Measurements from ENCODE around the gene AXDND1. TPM values are rescaled to one million over a fixed set of nuclear protein-coding genes. Genes with fewer than 3 reads are reported as not detected.
A peak's percentile ranks its signal among the peaks of the same experiment; 100 is the strongest.
"Not testable (repeated sequence)": the region's sequence is repeated elsewhere in the genome, so short reads cannot be mapped to it uniquely, and the experiment has no call there.

Gene AXDND1
- total RNA-seq = not detected

DNA sequence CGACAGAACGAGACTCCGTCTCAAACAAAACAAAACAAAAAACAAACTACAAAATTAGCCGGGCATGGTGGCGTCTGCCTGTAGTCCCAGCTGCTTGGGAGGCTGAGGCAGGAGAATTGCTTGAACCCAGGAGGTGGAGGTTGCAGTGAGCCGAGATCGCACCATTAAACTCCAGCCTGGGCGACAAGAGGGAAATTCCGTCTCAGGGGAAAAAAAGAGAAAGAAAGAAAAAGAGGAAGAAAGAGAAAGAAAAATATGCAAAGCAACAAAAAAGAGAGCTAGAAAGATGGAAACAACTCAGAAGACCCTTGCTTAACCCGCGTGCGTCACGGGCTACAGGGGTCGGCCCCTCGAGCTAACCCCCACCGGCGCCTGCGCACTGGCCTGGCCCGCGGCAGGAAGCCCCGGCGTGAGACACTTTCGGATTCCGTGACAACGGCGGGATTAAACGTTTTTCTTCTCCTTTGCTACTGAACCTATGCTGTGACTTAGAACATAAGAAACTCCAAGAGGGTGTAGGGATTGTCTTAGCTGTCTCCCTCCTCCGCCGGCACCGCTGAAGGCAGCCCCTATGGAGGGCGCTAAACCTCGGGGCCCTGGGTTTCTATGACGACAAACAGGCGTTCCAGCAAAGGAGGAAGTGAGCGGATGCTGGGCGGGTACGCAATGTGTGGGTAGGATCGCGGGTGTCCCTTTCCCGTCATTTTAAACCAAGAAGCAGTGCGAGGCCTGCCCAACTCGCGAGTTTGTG, at the start of gene AXDND1:
Gene AXDND1 (plus strand): TSS at position 630 of the 751 bp plus-strand sequence. CDS start 539 bp downstream, outside the sequence.
- peak; percentile 95 for ATAC-seq

DNA sequence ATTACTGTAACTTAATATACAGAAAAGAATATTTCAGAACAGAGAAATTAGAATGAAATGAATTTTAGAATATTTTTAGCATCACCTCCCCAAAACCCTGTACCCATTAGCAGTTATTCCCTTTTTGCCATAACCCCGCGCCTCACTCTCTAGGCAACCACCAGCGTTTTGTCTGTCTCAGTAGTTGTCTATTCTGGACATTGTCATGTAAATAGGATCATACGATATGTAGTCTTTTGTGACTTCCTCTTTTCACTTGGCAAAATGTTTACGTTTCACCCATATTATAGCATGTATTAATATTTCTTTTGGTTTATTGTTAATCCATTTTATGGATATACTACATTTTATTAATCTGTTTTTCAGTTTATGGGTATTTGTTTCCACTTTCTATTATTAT, 47.3 kb upstream of the AXDND1 start:
- no peak for ATAC-seq

- no peak for ATAC-seq
Measured at GRCh38 chr1:179321533-179322216, 44.1 kb upstream of the AXDND1 start.

DNA sequence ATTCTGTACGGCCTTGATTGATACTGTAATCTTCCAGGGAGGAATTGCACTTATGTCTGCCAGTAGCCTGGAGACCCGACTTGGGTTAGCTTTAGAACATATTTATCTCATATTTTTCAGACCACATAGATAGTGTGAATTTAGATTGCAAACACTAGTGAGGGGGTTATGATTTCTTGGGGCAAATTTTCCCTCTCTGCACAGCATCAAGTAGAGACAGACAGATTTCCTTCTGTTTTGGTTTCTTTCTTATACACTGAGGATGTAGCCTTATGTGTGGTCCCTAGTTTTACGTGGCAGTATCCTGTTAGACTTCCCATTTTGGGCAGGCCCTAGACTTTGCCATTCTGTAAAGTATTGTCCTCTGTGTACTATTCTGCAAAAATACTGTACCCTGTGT, 43.2 kb upstream of the AXDND1 start:
- no peak for ATAC-seq

DNA sequence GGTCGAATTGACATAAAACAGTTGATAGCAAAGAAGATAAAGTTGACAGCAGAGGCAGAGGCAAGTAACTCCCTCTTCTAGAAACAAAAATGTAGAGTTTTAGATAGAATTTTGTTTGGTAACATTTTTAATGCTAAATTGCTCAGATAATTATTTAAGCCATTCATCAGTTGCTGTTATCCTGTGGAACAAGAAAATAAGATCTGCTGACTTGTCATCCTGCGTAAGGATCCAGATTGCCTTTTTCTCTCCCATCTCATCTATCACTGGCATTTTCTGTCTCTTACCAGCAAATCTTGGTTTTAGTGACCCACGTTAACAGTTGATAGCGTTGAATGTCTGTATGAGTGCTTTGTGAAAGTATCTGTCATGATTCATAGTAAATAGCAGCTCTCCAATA, 42.3 kb upstream of the AXDND1 start:
- ATAC-seq = no peak

GRCh38 chr1:179325836-179326235, 39.9 kb upstream of the AXDND1 start:
- ATAC-seq = no peak

DNA sequence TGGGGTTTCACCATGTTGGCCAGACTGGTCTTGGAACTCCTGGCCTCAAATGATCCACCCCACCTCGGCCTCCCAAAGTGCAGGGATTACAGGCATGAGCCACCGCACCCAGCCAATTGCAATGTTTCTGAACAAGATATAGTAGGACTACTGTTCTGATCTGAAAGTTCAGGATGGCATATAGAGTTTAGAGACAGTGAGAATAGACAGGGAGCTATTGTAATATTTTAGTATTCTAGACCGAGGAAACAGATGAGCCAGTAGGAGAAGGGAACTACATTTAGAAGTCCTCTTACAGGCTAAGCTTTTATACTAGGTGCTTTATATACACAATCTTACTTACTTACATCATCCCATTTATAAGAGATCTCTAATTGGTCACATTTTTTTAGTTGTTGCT, 39.0 kb upstream of the AXDND1 start:
- ATAC-seq = no peak

GRCh38 chr1:179327196-179327595, 38.6 kb upstream of the AXDND1 start:
- ATAC-seq = no peak

DNA sequence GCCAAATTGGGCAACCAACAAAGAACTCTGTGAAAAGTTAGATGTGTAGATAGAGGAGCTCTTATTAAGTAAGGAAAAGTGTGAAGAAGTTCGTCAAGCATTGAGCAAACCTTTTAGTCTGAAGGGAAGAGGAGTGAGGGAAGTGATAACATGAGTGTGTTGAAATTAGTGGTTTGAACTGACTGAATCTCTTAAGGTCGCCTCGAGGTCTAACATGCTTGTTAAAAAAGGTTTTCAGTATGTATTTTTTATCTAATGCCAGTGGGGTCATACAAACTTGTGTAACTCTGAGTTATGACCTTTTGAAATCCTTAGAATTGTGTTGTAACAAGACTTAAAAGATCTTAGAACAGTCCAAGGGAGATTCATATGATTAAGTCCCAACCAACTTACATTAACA, 38.1 kb upstream of the AXDND1 start:
- ATAC-seq = no peak

DNA sequence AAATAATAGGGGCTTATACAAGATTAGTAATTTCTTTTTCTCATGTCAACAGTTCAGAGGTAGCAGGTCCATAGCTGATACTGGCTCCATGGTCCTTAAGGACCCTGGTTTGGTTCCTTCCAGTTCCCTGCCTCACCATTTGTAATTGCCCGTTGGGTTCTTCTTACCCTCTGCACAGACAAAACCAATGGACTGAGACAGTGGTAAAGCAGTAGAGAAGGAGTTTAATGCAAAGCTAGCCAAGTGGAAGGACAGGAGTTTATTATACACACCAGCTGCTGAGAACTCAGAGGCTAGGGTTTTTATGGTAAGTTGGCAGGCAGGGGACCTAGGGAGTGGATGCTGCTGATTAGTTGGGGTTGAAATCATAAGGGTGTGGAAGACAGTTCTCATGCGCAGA, 35.9 kb upstream of the AXDND1 start:
- no peak for ATAC-seq

GRCh38 chr1:179334440-179334839, 31.3 kb upstream of the AXDND1 start:
- no peak for ATAC-seq

- no peak for ATAC-seq
Measured at GRCh38 chr1:179337288-179337687, 28.5 kb upstream of the AXDND1 start.

GRCh38 chr1:179337942-179338560, 27.7 kb upstream of the AXDND1 start:
- ATAC-seq = no peak

DNA sequence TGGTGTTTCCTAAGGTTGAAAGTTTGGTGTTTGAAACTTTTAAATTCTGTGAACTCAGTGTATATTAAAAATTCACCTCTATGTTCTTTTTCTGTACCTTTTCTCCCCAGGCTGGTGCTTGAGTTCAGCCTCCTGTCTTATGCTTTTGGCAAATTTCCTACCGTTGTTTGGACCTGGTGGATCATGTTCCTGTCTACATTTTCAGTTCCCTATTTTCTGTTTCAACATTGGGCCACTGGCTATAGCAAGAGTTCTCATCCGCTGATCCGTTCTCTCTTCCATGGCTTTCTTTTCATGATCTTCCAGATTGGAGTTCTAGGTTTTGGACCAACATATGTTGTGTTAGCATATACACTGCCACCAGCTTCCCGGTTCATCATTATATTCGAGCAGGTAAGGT, 24.9 kb upstream of the AXDND1 start:
- no peak for ATAC-seq

DNA sequence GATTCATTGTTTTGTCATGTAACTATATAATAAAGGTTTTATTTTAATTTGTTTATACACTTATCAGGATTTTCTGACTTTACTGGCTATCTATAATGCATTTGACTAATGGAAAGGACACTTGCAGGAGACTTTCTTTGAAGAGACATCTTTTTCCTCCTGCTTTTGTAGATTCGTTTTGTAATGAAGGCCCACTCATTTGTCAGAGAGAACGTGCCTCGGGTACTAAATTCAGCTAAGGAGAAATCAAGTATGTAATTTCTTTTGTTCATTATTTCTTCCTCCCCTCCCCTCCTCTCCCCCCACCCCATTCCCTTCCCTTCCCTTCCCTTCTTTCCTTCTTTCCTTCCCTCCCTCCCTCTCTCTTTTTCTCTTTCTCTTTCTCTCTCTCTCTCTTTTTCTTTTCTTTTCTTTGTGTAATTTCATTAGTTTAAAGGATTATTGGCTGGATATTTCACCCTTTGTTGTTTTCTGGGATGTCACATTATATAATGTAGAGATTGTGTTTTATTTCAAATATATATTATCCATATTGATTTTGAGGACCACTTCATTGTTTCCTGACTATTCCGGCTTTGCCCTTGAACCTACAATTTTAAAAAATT, 23.7 kb upstream of the AXDND1 start:
- no peak for ATAC-seq

- no peak for ATAC-seq
Measured at GRCh38 chr1:179342740-179343404, 22.9 kb upstream of the AXDND1 start.

GRCh38 chr1:179351281-179351680, 14.5 kb upstream of the AXDND1 start:
- no peak for ATAC-seq

GRCh38 chr1:179352236-179352635, 13.5 kb upstream of the AXDND1 start:
- ATAC-seq = no peak

DNA sequence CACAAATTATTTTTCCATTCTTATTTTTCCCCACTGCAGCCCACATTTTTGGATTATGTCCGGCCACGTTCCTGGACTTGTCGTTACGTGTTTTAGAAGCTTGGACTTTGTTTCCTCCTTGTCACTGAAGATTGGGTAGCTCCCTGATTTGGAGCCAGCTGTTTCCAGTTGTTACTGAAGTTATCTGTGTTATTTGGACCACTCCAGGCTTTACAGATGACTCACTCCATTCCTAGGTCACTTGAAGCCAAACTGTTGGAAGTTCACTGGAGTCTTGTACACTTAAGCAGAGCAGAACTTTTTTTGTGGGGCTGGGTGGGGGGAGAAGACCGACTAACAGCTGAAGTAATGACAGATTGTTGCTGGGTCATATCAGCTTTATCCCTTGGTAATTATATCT, 12.2 kb upstream of the AXDND1 start:
- no peak for ATAC-seq

DNA sequence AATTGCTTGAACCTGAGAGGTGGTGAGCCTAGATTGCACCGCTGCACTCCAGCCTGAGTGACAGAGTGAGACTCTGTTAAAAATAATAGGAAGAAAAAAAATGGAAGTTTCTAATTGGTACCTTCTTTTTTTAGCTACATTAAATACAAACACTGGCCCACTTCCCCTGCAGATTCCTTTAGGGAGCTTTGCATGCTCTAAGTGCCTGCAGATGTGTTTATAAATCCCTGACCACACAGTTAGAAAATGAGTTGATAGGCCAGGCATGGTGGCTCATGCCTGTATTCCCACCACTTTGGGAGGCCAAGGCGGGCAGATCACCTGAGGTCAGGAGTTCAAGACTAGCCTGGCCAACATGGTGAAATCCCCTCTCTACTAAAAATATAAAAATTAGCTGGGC, 4.1 kb upstream of the AXDND1 start:
- ATAC-seq = not testable (repeated sequence)

DNA sequence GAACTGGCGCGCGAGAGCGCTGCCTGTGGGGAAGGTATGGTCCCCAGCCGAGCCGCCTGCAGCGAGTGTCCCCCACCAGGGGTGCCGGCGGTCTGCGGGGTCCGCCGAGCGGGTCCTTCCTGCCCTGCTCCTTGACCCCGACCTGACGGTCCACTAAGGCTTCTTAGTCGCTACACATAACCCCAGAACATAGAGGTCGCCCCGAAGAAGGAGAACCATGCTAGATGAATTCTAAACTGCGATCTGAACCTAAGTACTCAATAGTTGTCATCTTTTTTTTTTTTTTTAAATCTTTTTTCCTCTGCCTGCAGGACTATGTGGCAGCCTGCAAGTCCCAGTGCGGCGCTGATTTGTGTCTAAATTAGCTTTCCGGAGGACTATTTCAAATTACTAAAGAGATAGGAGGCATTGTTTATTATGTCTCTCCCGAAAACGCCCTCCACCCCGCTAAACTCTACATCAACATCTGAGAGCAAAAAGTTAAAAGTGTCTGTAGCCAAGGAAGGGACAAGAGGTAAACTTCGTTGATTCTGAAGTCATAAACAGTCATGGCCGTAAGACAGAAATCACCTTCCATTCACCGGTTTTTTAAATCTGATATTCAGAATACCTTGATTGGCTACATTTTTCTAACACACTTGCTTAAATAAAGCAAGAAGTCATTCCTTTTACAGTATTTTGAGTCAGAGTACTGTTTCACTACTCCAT, 476 bp downstream of the AXDND1 start:
- ATAC-seq = peak; percentile 14

GRCh38 chr1:179369751-179370341, 4.1 kb downstream of the AXDND1 start:
- ATAC-seq = peak; percentile 70
